Testis (tissue), 3 donors: Measurements from ENCODE around the gene MLLT1. TPM values are rescaled to one million over a fixed set of nuclear protein-coding genes. Genes with fewer than 3 reads are reported as not detected.

ENCODE experiments used
- DNase-seq: peaks from one replicate; pipeline ENCODE4 v3.0.0-alpha.2; 2019
- H3K27ac ChIP-seq, 2 donors: fragments of 200-600 bp; sonication (generic); one replicate each; pipeline ENCODE4 v1.5.1; 2019
- H3K27me3 ChIP-seq: fragments of 200-600 bp; sonication (generic); one replicate; pipeline ENCODE4 v1.5.1; 2019
- H3K36me3 ChIP-seq: fragments of 200-600 bp; sonication (generic); one replicate; pipeline ENCODE4 v1.5.1; 2017; ENCODE audit warnings: low read depth; ENCODE audit errors: missing control alignments
- H3K4me1 ChIP-seq: fragments of 200-600 bp; sonication (generic); one replicate; pipeline ENCODE4 v1.5.1; 2019
- H3K4me3 ChIP-seq, 2 donors: fragments of 200-600 bp; sonication (generic); one replicate each; pipeline ENCODE4 v1.5.1; 2017 to 2019
- H3K9me3 ChIP-seq: fragments of 200-600 bp; sonication (generic); one replicate; pipeline ENCODE4 v1.5.1; 2017
- CTCF ChIP-seq, 3 experiments: fragments of 450-650 bp in 2 of 3; fragments of 200-600 bp in 1 of 3; sonication (generic) in 1 of 3; IDR thresholded peaks; one replicate each; pipeline ENCODE4 v1.5.1; 2016 to 2019; ENCODE audit warnings: antibody characterized with exemption in 3 of 3, mild to moderate bottlenecking in 2 of 3, moderate library complexity in 1 of 3
- POLR2A ChIP-seq: fragments of 450-650 bp; IDR thresholded peaks from one replicate; pipeline ENCODE4 v1.6.1; 2017; ENCODE audit warnings: antibody characterized with exemption, mild to moderate bottlenecking, moderate library complexity
- WGBS, 2 donors: methylation state at CpG; one replicate each; pipeline ENCODE4 v1.1.5; 2018; 5-methylcytosine and 5-hydroxymethylcytosine counted together
- intact Hi-C: fragments of 100-400 bp; cut with DNase I; formaldehyde crosslinking; loops from one replicate; pipeline ENCODE4 v1.15.1; 2023; ENCODE audit warnings: low total_unique reads
- polyA plus RNA-seq: library from polyadenylated mRNA; stranded (reverse); fragments of 350-450 nt; fragmentation: Illumina TruSeq; extraction: RNeasy Lipid Tissue Mini Kit (QIAGEN cat#74804); gene quantifications from one replicate; pipeline ENCODE4 v1.2.3, GENCODE V29; 2014; ENCODE audit warnings: low read depth, low replicate concordance; ENCODE audit not compliant: insufficient read depth
- total RNA-seq, 2 donors: library from RNA; depleted of rRNA; stranded (reverse); fragments of >200 nt; gene quantifications; one replicate each; pipeline ENCODE4 v1.2.3, GENCODE V29; 2016

The MLLT1 gene
- total and polyA plus RNA-seq, 3 donors from 2014 or later = 17.3 to 32.0 (median 22.4) TPM

- Histone ChIP-seq H3K4me1 (no peaks in the 10 kb centered on the region), H3K9me3 (no peaks in the 10 kb centered on the region), H3K27ac (no peak overlapping the region), H3K27me3 (no peaks in the 10 kb centered on the region), H3K4me3 (no peak overlapping the region), H3K36me3 (no peaks in the 10 kb centered on the region)
- 81 to 86% methylated on average over 6 to 10 of the region's 10 CpGs for WGBS, 2 donors
- DNase-seq = no peak
- intact Hi-C loops = no loop called here
- TF ChIP-seq POLR2A = no peak
- TF ChIP-seq CTCF (IDR thresholded peaks at IDR 0.05) = no peak
These were observed 94.5 kb downstream of the MLLT1 start for GRCh38 chr19:6185093-6185834.

- no peaks in the 10 kb centered on the region for H3K27me3 ChIP-seq
- 88 to 92% methylated on average over 2 of the region's 2 CpGs for WGBS, 2 donors
These were observed 98.7 kb downstream of the MLLT1 start for GRCh38 chr19:6181119-6181518.

GRCh38 chr19:6173190-6173589 lies 106.6 kb downstream of the MLLT1 start:
- H3K4me1 ChIP-seq = no peaks in the 10 kb centered on the region
- 82 to 95% methylated on average over 5 of the region's 5 CpGs for WGBS, 2 donors
- H3K4me3 ChIP-seq = no peak overlapping the region
- no peaks in the 10 kb centered on the region for H3K9me3 ChIP-seq
- no peaks in the 10 kb centered on the region for H3K36me3 ChIP-seq
- intact Hi-C loops = no loop called here
- no peak overlapping the region for H3K27ac ChIP-seq
- no peaks in the 10 kb centered on the region for H3K27me3 ChIP-seq
- TF ChIP-seq POLR2A = no peak
- TF ChIP-seq CTCF (IDR thresholded peaks at IDR 0.05) = no peak
- DNase-seq = no peak

More at GRCh38 chr19:6181119-6181518, 98.7 kb downstream of the MLLT1 start:
- TF ChIP-seq POLR2A = no peak
- no peak for TF ChIP-seq CTCF (IDR thresholded peaks at IDR 0.05)
- intact Hi-C loops = no loop called here
- Histone ChIP-seq H3K27ac (no peak overlapping the region), H3K9me3 (no peaks in the 10 kb centered on the region), H3K4me1 (no peaks in the 10 kb centered on the region), H3K4me3 (no peak overlapping the region), H3K36me3 (no peaks in the 10 kb centered on the region)
- DNase-seq = no peak

GRCh38 chr19:6172074-6172863 lies 107.5 kb downstream of the MLLT1 start:
- H3K4me3 ChIP-seq = no peak overlapping the region
- intact Hi-C loops = no loop called here
- no peak for TF ChIP-seq POLR2A
- 90% methylated on average over 2 to 3 of the region's 3 CpGs for WGBS, 2 donors
- no peaks in the 10 kb centered on the region for H3K9me3 ChIP-seq
- H3K27me3 ChIP-seq = no peaks in the 10 kb centered on the region
- no peaks in the 10 kb centered on the region for H3K36me3 ChIP-seq
- no peak overlapping the region for H3K27ac ChIP-seq
- DNase-seq = no peak
- H3K4me1 ChIP-seq = no peaks in the 10 kb centered on the region

- TF ChIP-seq POLR2A (no peak), CTCF (IDR thresholded peaks at IDR 0.05) (no peak)
- Histone ChIP-seq H3K4me1 (no peaks in the 10 kb centered on the region), H3K36me3 (no peaks in the 10 kb centered on the region), H3K4me3 (no peak overlapping the region), H3K27ac (no peak overlapping the region), H3K27me3 (no peaks in the 10 kb centered on the region), H3K9me3 (no peaks in the 10 kb centered on the region)
- 88 to 95% methylated on average over 1 of the region's 1 CpG for WGBS, 2 donors
- DNase-seq = no peak
- intact Hi-C loops = no loop called here
These were observed 112.7 kb downstream of the MLLT1 start for GRCh38 chr19:6167115-6167514.
